Measurements from ENCODE around the gene FOXL3.

The FOXL3 gene

DNA sequence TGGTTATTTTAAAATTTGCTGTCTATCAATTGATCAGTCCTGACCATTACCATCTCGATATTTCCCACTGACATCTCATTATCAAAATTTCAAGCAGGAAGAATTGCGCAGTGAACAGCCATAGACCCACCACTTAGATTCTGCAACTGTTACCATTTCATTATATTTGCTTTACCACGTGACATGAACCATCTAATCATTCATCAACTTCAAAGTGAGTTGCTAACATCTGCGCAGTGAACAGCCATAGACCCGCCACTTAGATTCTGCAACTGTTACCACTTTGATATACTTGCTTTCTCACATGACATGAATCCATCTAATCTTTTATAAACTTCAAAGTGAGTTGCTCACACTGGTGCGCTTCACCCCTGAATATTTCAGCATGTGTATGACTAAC is 22.5 kb downstream of the FOXL3 start:
- Histone ChIP-seq H2AK5ac (ENCODE audit: low read length) (no peak overlapping the region), H3K18ac (ENCODE audit: low read length) (no peak overlapping the region), H4K8ac (ENCODE audit: low read depth, low read length) (no peak overlapping the region), H3K27me3 (ENCODE audit: insufficient read depth, low read length, poor library complexity) (no peaks in the 10 kb centered on the region), H3K27ac (ENCODE audit: low read depth, low read length) (no peak overlapping the region), H3K4ac (ENCODE audit: low read depth, low read length) (no peak overlapping the region), H3K4me3 (ENCODE audit: low read length) (no peak overlapping the region), H3K4me2 (ENCODE audit: low read length) (no peak overlapping the region), H3K56ac (ENCODE audit: low read length) (no peak overlapping the region), H3K79me2 (ENCODE audit: control insufficient read depth, insufficient read depth, low read length) (no peaks in the 10 kb centered on the region), H4K5ac (ENCODE audit: low read length) (no peak overlapping the region), H3K79me1 (ENCODE audit: low read length) (no peaks in the 10 kb centered on the region), H3K9ac (ENCODE audit: low read length) (no peak overlapping the region), H2BK5ac (ENCODE audit: low read length) (no peak overlapping the region), H3K4me1 (ENCODE audit: control insufficient read depth, low read depth, low read length) (no peaks in the 10 kb centered on the region), H2BK120ac (ENCODE audit: low read depth, low read length) (no peak overlapping the region), H3K23ac (ENCODE audit: low read length) (no peak overlapping the region), H2BK15ac (replicated peaks; ENCODE audit: low read depth) (no peak overlapping the region), H3K36me3 (ENCODE audit: control insufficient read depth, insufficient read depth, low read length) (no peaks in the 10 kb centered on the region)
- no peak for DNase-seq
- WGBS (ENCODE audit: extremely low coverage, insufficient coverage, low lambda C conversion rate): no CpG with 5 or more reads among the region's 6 CpGs

DNA sequence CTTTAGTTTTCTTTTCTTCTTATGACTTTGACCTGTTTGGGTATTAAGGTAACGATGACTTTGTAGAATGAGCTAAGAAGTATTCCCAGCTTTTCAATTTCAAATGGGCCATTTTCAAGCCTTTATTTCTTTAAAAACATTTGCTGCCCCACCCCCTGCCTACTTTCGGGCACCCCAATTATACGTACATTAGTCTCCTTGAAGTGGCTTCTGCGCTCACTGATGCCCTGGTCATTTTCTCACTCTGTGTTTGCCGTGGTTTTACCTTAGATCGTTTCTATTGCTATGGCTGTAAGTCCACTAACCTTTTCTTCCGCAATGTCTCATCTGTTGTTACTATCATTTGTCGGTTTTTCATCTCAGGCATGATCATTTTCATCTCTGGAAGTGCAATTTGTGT is 24.9 kb downstream of the FOXL3 start:
- Histone ChIP-seq H3K4ac (ENCODE audit: low read depth, low read length) (no peak overlapping the region), H3K23ac (ENCODE audit: low read length) (no peak overlapping the region), H2AK5ac (ENCODE audit: low read length) (no peak overlapping the region), H3K18ac (ENCODE audit: low read length) (no peak overlapping the region), H3K9ac (ENCODE audit: low read length) (no peak overlapping the region), H3K36me3 (ENCODE audit: control insufficient read depth, insufficient read depth, low read length) (no peaks in the 10 kb centered on the region), H4K8ac (ENCODE audit: low read depth, low read length) (no peak overlapping the region), H3K4me3 (ENCODE audit: low read length) (no peak overlapping the region), H2BK15ac (replicated peaks; ENCODE audit: low read depth) (no peak overlapping the region), H3K27ac (ENCODE audit: low read depth, low read length) (no peak overlapping the region), H3K4me1 (ENCODE audit: control insufficient read depth, low read depth, low read length) (no peaks in the 10 kb centered on the region), H3K79me1 (ENCODE audit: low read length) (no peaks in the 10 kb centered on the region), H3K79me2 (ENCODE audit: control insufficient read depth, insufficient read depth, low read length) (no peaks in the 10 kb centered on the region), H3K27me3 (ENCODE audit: insufficient read depth, low read length, poor library complexity) (no peaks in the 10 kb centered on the region), H2BK120ac (ENCODE audit: low read depth, low read length) (no peak overlapping the region), H4K5ac (ENCODE audit: low read length) (no peak overlapping the region), H3K4me2 (ENCODE audit: low read length) (no peak overlapping the region), H2BK5ac (ENCODE audit: low read length) (no peak overlapping the region), H3K56ac (ENCODE audit: low read length) (no peak overlapping the region)
- DNase-seq: no peak
- WGBS (ENCODE audit: extremely low coverage, insufficient coverage, low lambda C conversion rate): no CpG with 5 or more reads among the region's 8 CpGs

DNA sequence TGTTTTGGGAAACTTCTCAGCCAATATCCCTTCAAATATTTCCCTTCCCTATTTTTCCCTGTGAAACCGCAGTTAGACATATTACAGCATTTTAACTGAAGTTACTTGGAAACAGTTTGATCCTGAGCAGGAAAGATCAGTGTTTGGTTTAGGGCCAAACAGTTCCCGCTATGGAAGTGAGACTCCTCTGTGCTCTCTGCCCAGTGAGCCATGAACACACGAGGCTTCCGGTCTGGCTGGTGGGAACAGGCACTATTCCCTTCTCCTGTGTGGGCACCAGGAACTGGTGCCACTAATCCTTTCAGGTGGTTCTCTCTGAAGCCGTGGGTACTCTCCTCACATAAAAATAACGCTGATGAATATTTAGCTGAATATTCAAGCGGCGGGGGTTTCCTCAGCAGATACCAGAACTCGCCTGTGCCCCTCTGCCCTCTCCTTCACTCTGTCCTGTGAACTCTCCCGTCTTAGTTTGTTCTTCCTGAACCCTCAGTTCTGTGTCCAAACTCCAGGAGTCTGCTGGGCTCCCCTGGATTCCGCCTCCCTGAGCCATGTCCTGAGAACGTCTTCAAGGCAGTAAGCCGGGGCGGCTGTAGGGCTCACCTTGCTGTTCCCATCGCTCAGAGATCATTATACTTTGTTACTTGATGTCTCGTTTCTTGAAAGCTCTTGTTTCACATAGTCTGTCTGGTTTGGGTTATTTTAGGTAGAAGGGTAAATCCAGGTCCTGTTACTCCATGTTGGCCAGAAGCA is 25.7 kb downstream of the FOXL3 start:
- Histone ChIP-seq H2BK15ac (replicated peaks; ENCODE audit: low read depth) (no peak overlapping the region), H4K8ac (ENCODE audit: low read depth, low read length) (no peak overlapping the region), H3K4ac (ENCODE audit: low read depth, low read length) (no peak overlapping the region), H3K23ac (ENCODE audit: low read length) (no peak overlapping the region), H3K27me3 (ENCODE audit: insufficient read depth, low read length, poor library complexity) (no peaks in the 10 kb centered on the region), H3K9ac (ENCODE audit: low read length) (no peak overlapping the region), H3K79me2 (ENCODE audit: control insufficient read depth, insufficient read depth, low read length) (no peaks in the 10 kb centered on the region), H3K36me3 (ENCODE audit: control insufficient read depth, insufficient read depth, low read length) (no peaks in the 10 kb centered on the region), H2BK5ac (ENCODE audit: low read length) (no peak overlapping the region), H3K4me2 (ENCODE audit: low read length) (no peak overlapping the region), H3K27ac (ENCODE audit: low read depth, low read length) (no peak overlapping the region), H3K4me1 (ENCODE audit: control insufficient read depth, low read depth, low read length) (no peaks in the 10 kb centered on the region), H3K56ac (ENCODE audit: low read length) (no peak overlapping the region), H3K79me1 (ENCODE audit: low read length) (no peaks in the 10 kb centered on the region), H3K18ac (ENCODE audit: low read length) (no peak overlapping the region), H4K5ac (ENCODE audit: low read length) (no peak overlapping the region), H2BK120ac (ENCODE audit: low read depth, low read length) (no peak overlapping the region), H2AK5ac (ENCODE audit: low read length) (no peak overlapping the region), H3K4me3 (ENCODE audit: low read length) (no peak overlapping the region)
- WGBS (ENCODE audit: extremely low coverage, insufficient coverage, low lambda C conversion rate): no CpG with 5 or more reads among the region's 16 CpGs
- no peak for DNase-seq

DNA sequence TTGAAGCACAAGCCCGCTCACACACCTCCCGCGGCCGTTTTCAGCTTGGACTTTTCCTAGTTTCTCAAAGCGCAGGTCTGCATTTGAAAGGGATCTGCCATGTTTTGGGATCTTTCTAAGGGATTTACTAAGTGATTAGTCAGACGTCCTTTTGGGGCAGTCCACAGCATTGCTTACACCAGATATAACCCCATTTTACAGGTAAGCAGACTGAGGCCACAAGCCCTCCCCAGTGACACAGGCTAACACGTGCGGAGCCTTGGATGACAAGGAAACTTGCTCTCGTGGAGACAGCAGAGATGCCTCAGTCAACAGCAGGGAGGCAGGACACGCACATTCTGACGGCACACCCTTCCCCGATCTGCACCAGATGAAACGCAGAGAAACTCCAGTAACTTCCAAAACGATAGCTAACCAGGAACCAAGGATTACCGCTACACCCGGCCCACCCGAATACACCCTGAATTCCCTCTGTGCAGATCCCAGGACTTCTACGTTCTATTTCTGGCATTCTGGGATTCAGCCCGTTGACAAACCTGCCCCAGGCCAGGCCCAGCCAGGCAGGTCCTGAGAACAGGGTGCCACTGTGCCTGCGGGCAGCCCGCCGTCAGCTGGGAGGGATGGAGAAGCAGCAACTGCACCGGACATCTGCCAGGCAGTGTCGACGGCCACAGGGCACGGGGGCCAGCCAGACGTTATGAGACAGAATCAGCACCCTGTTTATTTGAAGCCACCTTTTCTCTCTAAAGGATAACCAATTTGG is 27.9 kb downstream of the FOXL3 start:
- Histone ChIP-seq H4K5ac (ENCODE audit: low read length) (no peak overlapping the region), H2BK5ac (ENCODE audit: low read length) (no peak overlapping the region), H3K4me2 (ENCODE audit: low read length) (no peak overlapping the region), H3K4me1 (ENCODE audit: control insufficient read depth, low read depth, low read length) (no peaks in the 10 kb centered on the region), H3K4me3 (ENCODE audit: low read length) (no peak overlapping the region), H3K56ac (ENCODE audit: low read length) (no peak overlapping the region), H3K79me1 (ENCODE audit: low read length) (no peaks in the 10 kb centered on the region), H2AK5ac (ENCODE audit: low read length) (no peak overlapping the region), H3K79me2 (ENCODE audit: control insufficient read depth, insufficient read depth, low read length) (no peaks in the 10 kb centered on the region), H3K36me3 (ENCODE audit: control insufficient read depth, insufficient read depth, low read length) (no peaks in the 10 kb centered on the region), H2BK120ac (ENCODE audit: low read depth, low read length) (no peak overlapping the region), H3K18ac (ENCODE audit: low read length) (no peak overlapping the region), H3K4ac (ENCODE audit: low read depth, low read length) (no peak overlapping the region), H3K9ac (ENCODE audit: low read length) (no peak overlapping the region), H3K27me3 (ENCODE audit: insufficient read depth, low read length, poor library complexity) (no peaks in the 10 kb centered on the region), H2BK15ac (replicated peaks; ENCODE audit: low read depth) (no peak overlapping the region), H3K27ac (ENCODE audit: low read depth, low read length) (no peak overlapping the region), H4K8ac (ENCODE audit: low read depth, low read length) (no peak overlapping the region), H3K23ac (ENCODE audit: low read length) (no peak overlapping the region)
- whole genome bisulfite sequencing (ENCODE audit: extremely low coverage, insufficient coverage, low lambda C conversion rate): no CpG with 5 or more reads among the region's 27 CpGs
- DNase-seq: no peak

DNA sequence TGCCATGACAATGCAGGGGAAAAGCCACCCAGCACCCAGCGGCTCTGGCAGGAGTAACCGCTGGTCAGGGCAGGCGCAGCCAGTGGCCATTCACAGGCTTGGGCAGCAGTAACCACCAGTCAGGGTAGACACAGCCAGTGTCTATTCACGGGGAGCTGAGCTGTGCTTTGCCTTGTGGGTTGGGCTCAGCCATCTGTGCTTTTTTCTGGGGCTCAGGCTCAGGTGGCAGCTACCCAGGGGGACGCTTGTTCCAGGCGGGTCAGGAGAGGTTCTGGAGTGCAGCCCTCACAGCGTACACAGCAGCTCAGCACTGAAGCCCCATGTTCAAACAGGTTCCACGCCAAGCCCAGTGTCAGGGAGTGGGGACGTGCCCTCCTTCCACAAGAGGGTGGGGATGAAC is 28.5 kb downstream of the FOXL3 start:
- Histone ChIP-seq H3K9ac (ENCODE audit: low read length) (no peak overlapping the region), H2BK15ac (replicated peaks; ENCODE audit: low read depth) (no peak overlapping the region), H3K27me3 (ENCODE audit: insufficient read depth, low read length, poor library complexity) (no peaks in the 10 kb centered on the region), H3K4me3 (ENCODE audit: low read length) (no peak overlapping the region), H3K18ac (ENCODE audit: low read length) (no peak overlapping the region), H3K4ac (ENCODE audit: low read depth, low read length) (no peak overlapping the region), H2BK5ac (ENCODE audit: low read length) (no peak overlapping the region), H3K56ac (ENCODE audit: low read length) (no peak overlapping the region), H2AK5ac (ENCODE audit: low read length) (no peak overlapping the region), H3K23ac (ENCODE audit: low read length) (no peak overlapping the region), H3K79me1 (ENCODE audit: low read length) (no peaks in the 10 kb centered on the region), H3K27ac (ENCODE audit: low read depth, low read length) (no peak overlapping the region), H3K4me1 (ENCODE audit: control insufficient read depth, low read depth, low read length) (no peaks in the 10 kb centered on the region), H3K36me3 (ENCODE audit: control insufficient read depth, insufficient read depth, low read length) (no peaks in the 10 kb centered on the region), H3K79me2 (ENCODE audit: control insufficient read depth, insufficient read depth, low read length) (no peaks in the 10 kb centered on the region), H2BK120ac (ENCODE audit: low read depth, low read length) (no peak overlapping the region), H4K5ac (ENCODE audit: low read length) (no peak overlapping the region), H4K8ac (ENCODE audit: low read depth, low read length) (no peak overlapping the region), H3K4me2 (ENCODE audit: low read length) (no peak overlapping the region)
- DNase-seq: no peak
- WGBS (ENCODE audit: extremely low coverage, insufficient coverage, low lambda C conversion rate): no CpG with 5 or more reads among the region's 9 CpGs

All from mesendoderm (in vitro differentiated cells).